Tibial nerve (tissue), 4 donors: Measurements from ENCODE around the gene SORCS2. TPM values are rescaled to one million over a fixed set of nuclear protein-coding genes. Genes with fewer than 3 reads are reported as not detected.
A peak's percentile ranks its signal among the peaks of the same experiment; 100 is the strongest.

ENCODE experiments used
- DNase-seq, 2 donors: peaks; one replicate each; pipeline ENCODE4 v3.0.0-alpha.2; 2019; ENCODE audit warnings: low spot score in 2 of 2
- H3K27ac ChIP-seq, 4 donors: fragments of 200-600 bp; sonication (generic) in 3 of 4; one replicate each; pipeline ENCODE4 v1.5.1; 2017 to 2019; ENCODE audit warnings: mild to moderate bottlenecking in 1 of 4
- H3K27me3 ChIP-seq, 2 donors: fragments of 200-600 bp; sonication (generic) in 1 of 2; one replicate each; pipeline versions ENCODE4 v1.5.1 to v1.6.0; 2017 to 2019
- H3K36me3 ChIP-seq, 3 donors: fragments of 200-600 bp; sonication (generic); one replicate each; pipeline ENCODE4 v1.5.1; 2018 to 2019
- H3K4me1 ChIP-seq, 4 donors: fragments of 200-600 bp; sonication (generic) in 3 of 4; one replicate each; pipeline ENCODE4 v1.5.1; 2017 to 2019
- H3K4me3 ChIP-seq, 4 donors: fragments of 200-600 bp; sonication (generic) in 3 of 4; one replicate each; pipeline ENCODE4 v1.5.1; 2017 to 2019; ENCODE audit warnings: mild to moderate bottlenecking in 1 of 4, moderate library complexity in 1 of 4
- H3K9me3 ChIP-seq, 4 donors: fragments of 200-600 bp; sonication (generic) in 3 of 4; one replicate each; pipeline ENCODE4 v1.5.1; 2017 to 2019
- CTCF ChIP-seq, 5 experiments: fragments of 200-600 bp in 3 of 5; fragments of 450-650 bp in 2 of 5; sonication (generic) in 3 of 5; IDR thresholded peaks; one replicate each; pipeline ENCODE4 v1.5.1; 2016 to 2019; ENCODE audit warnings: antibody characterized with exemption in 5 of 5, mild to moderate bottlenecking in 3 of 5, moderate library complexity in 2 of 5
- EP300 ChIP-seq, 2 donors: sonication (generic); formaldehyde crosslinking; IDR thresholded peaks; one replicate each; pipeline ENCODE4 v1.6.1; 2017; ENCODE audit warnings: antibody characterized with exemption in 2 of 2, mild to moderate bottlenecking in 1 of 2
- POLR2A ChIP-seq, 2 donors: fragments of 450-650 bp; IDR thresholded peaks; one replicate each; pipeline ENCODE4 v1.6.1; 2017; ENCODE audit warnings: antibody characterized with exemption in 2 of 2, mild to moderate bottlenecking in 2 of 2, moderate library complexity in 2 of 2
- WGBS, 2 donors: methylation state at CpG; one replicate each; pipeline ENCODE4 v1.1.5; 2018; 5-methylcytosine and 5-hydroxymethylcytosine counted together
- total RNA-seq, 4 donors: library from RNA; depleted of rRNA; stranded (reverse); fragments of >200 nt; gene quantifications; one replicate each; pipeline ENCODE4 v1.1.0, GENCODE V29; 2016

The SORCS2 gene
- total RNA-seq, 4 donors from 2014 or later: 15.6 to 48.9 (median 38.3) TPM

GRCh38 chr4:7542781-7543180 is 350.4 kb downstream of the SORCS2 start:
- TF ChIP-seq CTCF (IDR thresholded peaks at IDR 0.05): no peak
- TF ChIP-seq POLR2A (IDR thresholded peaks at IDR 0.05): no peak
- no peak for TF ChIP-seq EP300 (IDR thresholded peaks at IDR 0.05)
- Histone ChIP-seq H3K27ac (no peak overlapping the region), H3K4me3 (no peak overlapping the region), H3K27me3 (no peaks in the 10 kb centered on the region), H3K36me3 (no peaks in the 10 kb centered on the region), H3K4me1 (peaks cover 0 to 21% (median 0%) of the 10 kb centered on the region in 4 donors), H3K9me3 (peaks cover 0 to 3% (median 0%) of the 10 kb centered on the region in 4 donors)
- 94 to 97% methylated on average over 3 to 4 of the region's 4 CpGs for WGBS, 2 donors
- DNase-seq: no peak

- no peaks in the 10 kb centered on the region for H3K27me3 ChIP-seq
- peaks cover 0 to under 1% (median 0%) of the 10 kb centered on the region in 4 donors for H3K9me3 ChIP-seq
- WGBS, 2 donors: 61 to 75% methylated on average over 13 to 18 of the region's 18 CpGs
- H3K4me3 ChIP-seq: no peak overlapping the region
- no peaks in the 10 kb centered on the region for H3K36me3 ChIP-seq
- no peak overlapping the region for H3K27ac ChIP-seq
- H3K4me1 ChIP-seq: peaks cover 0 to 25% (median 3%) of the 10 kb centered on the region in 4 donors
- no peak for DNase-seq
- no peak for TF ChIP-seq EP300 (IDR thresholded peaks at IDR 0.05)
- no peak for TF ChIP-seq POLR2A (IDR thresholded peaks at IDR 0.05)
- no peak for TF ChIP-seq CTCF (IDR thresholded peaks at IDR 0.05)
Measured at GRCh38 chr4:7546152-7546808, 353.9 kb downstream of the SORCS2 start.

- peaks cover 0 to 25% (median 3%) of the 10 kb centered on the region in 4 donors for H3K4me1 ChIP-seq
- WGBS, 2 donors: 46 to 50% methylated on average over 4 of the region's 4 CpGs
- H3K36me3 ChIP-seq: no peaks in the 10 kb centered on the region
- peaks cover 0 to 5% (median 0%) of the 10 kb centered on the region in 4 donors for H3K9me3 ChIP-seq
- no peak for DNase-seq
- no peak overlapping the region for H3K4me3 ChIP-seq
- TF ChIP-seq POLR2A (IDR thresholded peaks at IDR 0.05) (no peak), CTCF (IDR thresholded peaks at IDR 0.05) (no peak), EP300 (IDR thresholded peaks at IDR 0.05) (no peak)
- peak overlapping the region in 1 of 4 donors; percentile 18 for H3K27ac ChIP-seq
- H3K27me3 ChIP-seq: no peaks in the 10 kb centered on the region
Measured at GRCh38 chr4:7546809-7547367, 354.6 kb downstream of the SORCS2 start.

- Histone ChIP-seq H3K27me3 (no peaks in the 10 kb centered on the region), H3K27ac (peak overlapping the region in 1 of 4 donors; percentile 18), H3K36me3 (no peaks in the 10 kb centered on the region), H3K9me3 (peaks cover 0 to 11% (median 2%) of the 10 kb centered on the region in 4 donors), H3K4me3 (no peak overlapping the region), H3K4me1 (peaks cover 0 to 25% (median 3%) of the 10 kb centered on the region in 4 donors)
- no peak for TF ChIP-seq EP300 (IDR thresholded peaks at IDR 0.05)
- TF ChIP-seq POLR2A (IDR thresholded peaks at IDR 0.05): no peak
- TF ChIP-seq CTCF (IDR thresholded peaks at IDR 0.05): no peak
- DNase-seq: peak; percentile 13 to 35
- WGBS, 2 donors: 62 to 67% methylated on average over 10 of the region's 10 CpGs
Measured at GRCh38 chr4:7547368-7548040, 355.2 kb downstream of the SORCS2 start.

GRCh38 chr4:7549866-7550265 is 357.5 kb downstream of the SORCS2 start:
- no peak for DNase-seq
- TF ChIP-seq POLR2A (IDR thresholded peaks at IDR 0.05): no peak
- Histone ChIP-seq H3K27ac (no peak overlapping the region), H3K27me3 (no peaks in the 10 kb centered on the region), H3K4me1 (peaks cover 0 to 25% (median 3%) of the 10 kb centered on the region in 4 donors), H3K4me3 (no peak overlapping the region), H3K36me3 (peaks cover 0 to 7% (median 0%) of the 10 kb centered on the region in 3 donors), H3K9me3 (peaks cover 0 to 35% (median 9%) of the 10 kb centered on the region in 4 donors)
- WGBS, 2 donors: 85 to 91% methylated on average over 7 of the region's 7 CpGs
